GM13977 (cell line): Measurements from ENCODE around the gene CDC27.
"Not testable (repeated sequence)": the region's sequence is repeated elsewhere in the genome, so short reads cannot be mapped to it uniquely, and the experiment has no call there.

Experiments used
- DNase-seq: peaks from one replicate; pipeline ENCODE4 v3.0.0; 2012; ENCODE audit warnings: low spot score
- in situ Hi-C: fragments of 300-500 bp; cut with MboI; formaldehyde crosslinking; loops from one replicate; pipeline ENCODE4 v1.12.0; 2022; ENCODE audit warnings: low sequenced_read_pairs, low pct_unique_long_range_greater_than_20kb, mixed read lengths, inconsistent platforms; ENCODE audit not compliant: unreplicated experiment
- TF ChIP-seq, protein P1 (sequence below): IDR thresholded peaks from 2 replicates; pipeline ENCODE4 v1.5.1; 2012; ENCODE audit warnings: mild to moderate bottlenecking, control low read depth; ENCODE audit not compliant: insufficient read depth; ENCODE audit errors: extremely low read depth, missing control alignments

CDC27 gene

DNA sequence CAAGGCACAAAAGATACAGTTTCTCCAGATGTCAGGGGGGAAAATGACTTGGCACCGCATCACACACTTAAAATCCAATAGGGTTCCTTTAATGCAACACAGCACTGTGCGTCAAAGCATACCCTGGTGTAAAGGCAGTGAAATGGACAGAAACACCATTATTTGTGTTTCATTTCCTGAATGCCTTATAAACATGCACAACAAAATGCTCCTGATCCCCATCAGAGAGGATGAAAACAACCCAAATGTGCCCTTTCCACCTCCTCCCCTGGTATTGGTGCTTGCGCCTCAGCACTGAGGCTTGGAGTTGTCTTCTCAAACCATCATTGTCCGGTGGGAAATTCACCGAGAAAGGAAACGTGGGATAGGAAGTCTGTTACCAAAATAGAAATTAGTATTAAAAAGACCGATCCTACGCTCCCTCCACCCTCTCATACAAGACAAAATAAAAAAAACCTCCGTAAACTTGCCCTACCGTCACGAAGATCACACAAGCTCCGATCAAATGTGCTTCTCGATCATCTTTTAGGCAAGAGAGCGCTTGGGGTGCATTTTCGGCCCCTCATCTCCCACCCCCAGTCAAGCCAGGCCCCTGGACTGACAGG lies 722 bp downstream of the CDC27 start:
- DNase-seq: peak; percentile 26
- TF ChIP-seq, protein P1, sequence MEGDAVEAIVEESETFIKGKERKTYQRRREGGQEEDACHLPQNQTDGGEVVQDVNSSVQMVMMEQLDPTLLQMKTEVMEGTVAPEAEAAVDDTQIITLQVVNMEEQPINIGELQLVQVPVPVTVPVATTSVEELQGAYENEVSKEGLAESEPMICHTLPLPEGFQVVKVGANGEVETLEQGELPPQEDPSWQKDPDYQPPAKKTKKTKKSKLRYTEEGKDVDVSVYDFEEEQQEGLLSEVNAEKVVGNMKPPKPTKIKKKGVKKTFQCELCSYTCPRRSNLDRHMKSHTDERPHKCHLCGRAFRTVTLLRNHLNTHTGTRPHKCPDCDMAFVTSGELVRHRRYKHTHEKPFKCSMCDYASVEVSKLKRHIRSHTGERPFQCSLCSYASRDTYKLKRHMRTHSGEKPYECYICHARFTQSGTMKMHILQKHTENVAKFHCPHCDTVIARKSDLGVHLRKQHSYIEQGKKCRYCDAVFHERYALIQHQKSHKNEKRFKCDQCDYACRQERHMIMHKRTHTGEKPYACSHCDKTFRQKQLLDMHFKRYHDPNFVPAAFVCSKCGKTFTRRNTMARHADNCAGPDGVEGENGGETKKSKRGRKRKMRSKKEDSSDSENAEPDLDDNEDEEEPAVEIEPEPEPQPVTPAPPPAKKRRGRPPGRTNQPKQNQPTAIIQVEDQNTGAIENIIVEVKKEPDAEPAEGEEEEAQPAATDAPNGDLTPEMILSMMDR: no peak
- in situ Hi-C loops: no loop called here

DNA sequence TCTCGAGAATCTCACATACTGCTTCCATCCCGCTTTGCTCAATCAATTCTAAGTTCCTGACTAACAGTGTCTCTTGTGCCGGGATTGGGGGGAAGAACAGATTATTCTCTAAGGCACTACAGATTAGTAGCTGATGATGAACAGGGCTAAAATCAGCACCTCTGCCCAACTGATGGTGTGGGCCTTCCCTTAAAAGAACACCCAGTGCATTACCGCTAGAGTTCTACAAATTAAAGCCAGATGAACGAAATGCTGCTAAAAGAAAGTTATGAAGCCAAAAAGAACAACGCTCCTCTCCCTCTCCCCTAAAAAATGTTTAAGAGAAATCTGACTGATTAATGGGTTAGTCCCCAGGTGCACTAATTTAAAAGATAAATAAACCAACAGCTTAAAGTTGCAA lies 4.4 kb downstream of the CDC27 start:
- in situ Hi-C loops: no loop called here
- no peak for DNase-seq
- TF ChIP-seq, protein P1: no peak

DNA sequence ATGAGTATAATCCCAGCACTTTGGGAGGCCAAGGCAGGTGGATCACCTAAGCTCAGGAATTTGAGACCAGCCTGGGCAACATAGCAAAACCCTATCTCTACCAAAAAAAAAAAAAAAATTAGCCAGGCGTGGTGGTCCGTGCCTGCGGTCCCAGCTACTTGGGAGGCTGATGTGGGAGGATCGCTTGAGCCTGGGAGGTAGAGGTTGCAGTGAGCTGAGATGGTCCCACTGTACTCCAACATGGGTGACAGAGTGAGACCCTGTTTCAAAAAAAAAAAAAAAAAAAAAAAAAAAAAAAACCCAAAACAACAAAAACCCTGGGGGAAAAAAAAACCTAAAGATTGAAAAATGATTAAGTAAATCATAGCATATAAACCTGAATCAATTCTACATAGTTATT lies 8.1 kb downstream of the CDC27 start:
- in situ Hi-C loops: not testable (repeated sequence)

DNA sequence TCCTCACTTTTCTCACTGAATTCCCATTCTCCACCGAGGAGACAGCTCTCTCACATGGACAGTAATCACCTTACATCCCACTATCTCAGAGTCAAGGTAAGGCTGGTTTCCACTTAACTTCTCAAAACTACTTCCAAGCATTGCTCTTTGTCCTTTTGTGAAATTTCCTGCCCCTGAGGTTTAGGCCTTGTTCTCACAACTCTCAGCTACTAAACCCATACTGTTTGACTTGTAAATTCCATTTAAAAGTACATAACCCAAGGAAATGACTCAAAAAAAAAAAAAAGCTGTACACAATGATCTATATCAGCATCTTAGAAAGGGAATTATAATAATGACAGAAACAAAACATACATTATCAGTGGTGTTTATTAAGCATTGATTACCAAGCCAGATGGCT lies 8.8 kb downstream of the CDC27 start:
- TF ChIP-seq, protein P1: no peak
- no peak for DNase-seq
- in situ Hi-C loops: no loop called here

More for the DNA sequence above, 8.1 kb downstream of the CDC27 start:
- DNase-seq: not testable (repeated sequence)

DNA sequence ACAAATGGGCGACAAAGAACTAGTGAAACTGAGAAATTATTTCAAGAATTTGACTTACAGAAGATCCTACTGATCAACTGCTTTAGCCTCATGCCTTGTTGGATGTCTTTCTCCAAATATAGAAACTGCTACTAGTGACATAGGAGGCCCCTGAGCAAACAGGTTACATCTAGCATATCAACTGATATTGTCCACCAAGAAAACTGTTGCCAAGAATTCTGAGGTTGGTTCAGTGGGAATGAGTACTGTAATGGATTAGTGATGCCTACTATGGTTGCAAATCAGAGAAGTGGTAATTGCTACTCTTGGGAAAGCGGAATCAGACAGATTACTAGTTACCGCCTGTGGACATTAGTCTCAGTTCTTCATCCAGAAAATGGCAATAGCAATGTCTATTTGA lies 10.0 kb downstream of the CDC27 start:
- TF ChIP-seq, protein P1: no peak
- no peak for DNase-seq
- in situ Hi-C loops: no loop called here

DNA sequence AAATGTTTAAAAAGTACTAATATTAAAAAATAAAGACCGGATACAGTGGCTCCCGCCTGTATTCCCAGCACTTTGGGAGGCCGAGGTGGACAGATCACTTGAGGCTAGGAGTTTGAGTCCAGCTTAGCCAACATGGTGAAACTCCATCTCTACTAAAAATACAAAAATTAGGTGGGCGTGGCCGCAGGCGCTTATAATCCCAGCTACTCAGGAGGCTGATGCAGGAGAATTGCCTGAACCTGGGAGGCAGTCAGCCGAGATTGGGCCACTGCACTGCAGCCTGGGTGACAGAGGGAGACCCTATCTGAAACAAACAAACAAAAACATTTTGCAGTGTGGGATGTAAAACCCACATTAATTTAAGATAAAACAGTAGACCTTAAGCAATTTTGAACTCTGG lies 11.8 kb downstream of the CDC27 start:
- in situ Hi-C loops: no loop called here
- DNase-seq: no peak
- TF ChIP-seq, protein P1: no peak

DNA sequence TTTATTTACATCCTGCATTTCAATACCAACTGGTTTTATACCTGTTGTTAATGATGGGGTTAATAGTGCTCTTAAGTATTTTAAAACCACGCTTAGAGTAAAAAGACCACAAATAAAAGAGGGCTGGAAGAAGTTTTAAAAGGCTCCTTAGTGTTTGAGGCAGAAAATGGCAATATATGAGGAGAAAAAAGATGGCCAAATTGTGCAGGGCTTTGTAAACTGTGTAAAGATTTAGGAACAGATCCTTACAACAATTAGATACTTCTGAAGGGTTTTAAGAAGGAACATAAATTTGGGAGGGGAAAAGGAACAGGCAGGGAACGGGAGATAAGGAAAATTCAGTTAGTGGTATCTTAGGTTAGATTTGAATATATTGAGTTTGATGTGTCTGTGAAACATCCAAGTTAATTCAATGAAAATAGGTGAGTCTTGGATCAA lies 12.7 kb downstream of the CDC27 start:
- TF ChIP-seq, protein P1: no peak
- DNase-seq: no peak
- in situ Hi-C loops: no loop called here

DNA sequence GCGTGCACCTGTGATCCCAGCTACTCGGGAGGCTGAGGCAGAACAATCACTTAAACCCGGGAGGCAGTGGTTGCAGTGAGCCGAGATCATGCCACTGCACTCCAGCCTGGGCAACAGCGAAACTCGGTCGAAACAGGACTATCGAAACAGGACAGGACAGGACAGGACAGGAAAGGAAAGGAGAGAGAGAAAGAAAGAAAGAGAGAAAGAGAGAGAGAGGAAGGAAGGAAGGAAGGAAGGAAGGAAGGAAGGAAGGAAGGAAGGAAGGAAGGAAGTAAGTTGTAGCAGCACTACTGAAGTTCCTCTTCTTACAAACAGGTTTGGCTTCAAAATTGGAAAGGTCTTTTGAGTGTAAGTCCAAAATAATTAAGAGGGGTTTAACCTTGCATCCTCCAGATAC lies 14.3 kb downstream of the CDC27 start:
- in situ Hi-C loops, DNase-seq: not testable (repeated sequence)
